Measurements from ENCODE around the gene RNF130. TPM values are rescaled to one million over a fixed set of nuclear protein-coding genes. Genes with fewer than 3 reads are reported as not detected.

RNF130 gene
- total and polyA plus RNA-seq, 2 donors (not counting 1 experiment from before 2014, with no cell fraction given) = 14.7 to 32.4 TPM

DNA sequence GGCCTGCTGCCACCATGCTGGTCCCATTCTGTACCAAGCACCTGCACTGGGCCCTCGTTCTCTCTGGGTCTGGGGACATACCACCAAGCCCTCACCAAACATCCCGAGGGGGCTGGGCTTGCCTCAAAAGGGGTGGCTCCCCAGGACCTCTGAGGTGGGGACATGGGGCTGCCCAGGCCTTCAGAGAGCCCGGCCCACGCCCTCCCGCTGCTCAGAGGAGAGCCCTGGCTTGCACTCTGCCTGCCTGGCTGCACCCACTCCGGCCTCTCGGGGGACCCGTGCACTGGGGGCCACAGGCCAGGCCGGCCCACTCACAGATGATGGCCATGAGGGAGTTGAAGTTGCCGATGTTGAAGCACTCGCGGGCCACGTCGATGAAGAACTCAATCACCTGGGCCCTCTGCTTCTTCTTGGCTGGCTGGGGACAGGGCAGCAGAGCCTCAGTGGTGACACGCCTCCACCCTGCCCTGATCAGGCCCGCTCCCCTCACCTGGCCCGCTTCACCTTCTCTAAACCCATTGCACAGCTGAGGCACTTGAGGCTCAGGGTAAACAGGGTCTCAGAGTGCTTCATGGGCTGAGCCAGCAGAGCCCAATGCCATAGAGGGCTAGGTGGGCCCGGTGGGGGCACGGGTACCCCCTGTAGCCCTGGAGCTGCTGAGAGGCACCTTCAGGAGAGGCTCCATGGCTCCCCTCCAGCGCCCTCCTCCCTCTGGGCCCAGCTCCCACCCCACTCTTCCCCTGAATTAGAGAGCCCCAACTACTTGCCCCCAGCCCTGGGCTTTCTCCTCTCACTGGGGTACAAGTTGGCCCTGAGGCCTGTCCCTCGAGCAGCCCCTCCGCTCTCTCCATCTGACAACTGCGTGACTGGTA, 47.7 kb upstream of the RNF130 start:
- Histone ChIP-seq H3K27ac (ENCODE audit: insufficient read depth, low read length) (no peak overlapping the region), H3K9me3 (ENCODE audit: control insufficient read depth, insufficient read depth, low read depth, low read length) (no peaks in the 10 kb centered on the region), H3K4me3 (replicated peaks in 1 of 4; ENCODE audit: control extremely low read depth in 1 of 4, insufficient read depth in 1 of 4, low read depth in 3 of 4, low read length in 4 of 4) (no peak overlapping the region), H3K9ac (ENCODE audit: insufficient read depth, low read length) (no peak overlapping the region), H4K20me1 (ENCODE audit: control insufficient read depth, extremely low read depth, insufficient read depth, low read length) (no peaks in the 10 kb centered on the region), H3K27me3 (ENCODE audit: control insufficient read depth, insufficient read depth, low read length) (no peaks in the 10 kb centered on the region), H3K36me3 (ENCODE audit: control insufficient read depth, insufficient read depth, low read length) (no peaks in the 10 kb centered on the region), H3K4me1 (ENCODE audit: control insufficient read depth, extremely low read depth, insufficient read depth, low read length) (no peaks in the 10 kb centered on the region), H3K79me2 (ENCODE audit: control insufficient read depth, insufficient read depth, low read length) (no peaks in the 10 kb centered on the region), H3K4me2 (ENCODE audit: extremely low read depth, insufficient read depth, low read length) (no peak overlapping the region), H2AFZ (ENCODE audit: low read length) (no peak overlapping the region)
- no peak for DNase-seq (ENCODE audit: low read depth in 2 of 2)
- TF ChIP-seq, protein P1, sequence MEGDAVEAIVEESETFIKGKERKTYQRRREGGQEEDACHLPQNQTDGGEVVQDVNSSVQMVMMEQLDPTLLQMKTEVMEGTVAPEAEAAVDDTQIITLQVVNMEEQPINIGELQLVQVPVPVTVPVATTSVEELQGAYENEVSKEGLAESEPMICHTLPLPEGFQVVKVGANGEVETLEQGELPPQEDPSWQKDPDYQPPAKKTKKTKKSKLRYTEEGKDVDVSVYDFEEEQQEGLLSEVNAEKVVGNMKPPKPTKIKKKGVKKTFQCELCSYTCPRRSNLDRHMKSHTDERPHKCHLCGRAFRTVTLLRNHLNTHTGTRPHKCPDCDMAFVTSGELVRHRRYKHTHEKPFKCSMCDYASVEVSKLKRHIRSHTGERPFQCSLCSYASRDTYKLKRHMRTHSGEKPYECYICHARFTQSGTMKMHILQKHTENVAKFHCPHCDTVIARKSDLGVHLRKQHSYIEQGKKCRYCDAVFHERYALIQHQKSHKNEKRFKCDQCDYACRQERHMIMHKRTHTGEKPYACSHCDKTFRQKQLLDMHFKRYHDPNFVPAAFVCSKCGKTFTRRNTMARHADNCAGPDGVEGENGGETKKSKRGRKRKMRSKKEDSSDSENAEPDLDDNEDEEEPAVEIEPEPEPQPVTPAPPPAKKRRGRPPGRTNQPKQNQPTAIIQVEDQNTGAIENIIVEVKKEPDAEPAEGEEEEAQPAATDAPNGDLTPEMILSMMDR (conservative IDR thresholded peaks at IDR 0.05 in 1 of 2, IDR thresholded peaks at IDR 0.05 in 1 of 2; ENCODE audit: low read depth in 1 of 2, low read length in 2 of 2) = no peak
- no peak for TF ChIP-seq EZH2 (IDR thresholded peaks at IDR 0.05; ENCODE audit: low read length, missing control alignments)

DNA sequence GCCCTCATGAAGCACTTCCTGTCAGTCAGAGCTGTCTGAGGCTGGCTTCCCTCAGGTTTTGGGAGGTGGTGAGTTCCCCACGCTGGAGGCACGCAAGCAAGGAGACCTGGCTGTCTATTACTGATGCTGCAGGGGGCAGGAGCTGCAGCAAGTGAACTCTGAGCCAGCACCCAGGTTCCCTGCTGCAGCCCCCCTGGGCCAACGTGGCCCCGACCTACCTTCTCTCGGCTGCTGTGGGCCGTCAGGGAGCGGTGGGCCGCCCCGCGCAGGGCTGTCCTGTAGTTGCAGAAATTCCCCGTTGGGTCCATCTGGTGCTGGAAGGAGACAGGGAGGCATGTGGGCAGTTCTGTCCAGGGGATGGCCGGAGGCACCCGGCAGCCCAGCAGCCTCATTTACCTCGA, 46.8 kb upstream of the RNF130 start:
- no peaks in the 10 kb centered on the region for H3K79me2 ChIP-seq (ENCODE audit: control insufficient read depth, insufficient read depth, low read length)
- H3K27me3 ChIP-seq (ENCODE audit: control insufficient read depth, insufficient read depth, low read length) = no peaks in the 10 kb centered on the region
- H3K36me3 ChIP-seq (ENCODE audit: control insufficient read depth, insufficient read depth, low read length) = no peaks in the 10 kb centered on the region
- TF ChIP-seq EZH2 (IDR thresholded peaks at IDR 0.05; ENCODE audit: low read length, missing control alignments) = no peak
- TF ChIP-seq, protein P1 (conservative IDR thresholded peaks at IDR 0.05 in 1 of 2, IDR thresholded peaks at IDR 0.05 in 1 of 2; ENCODE audit: low read depth in 1 of 2, low read length in 2 of 2) = no peak
- H4K20me1 ChIP-seq (ENCODE audit: control insufficient read depth, extremely low read depth, insufficient read depth, low read length) = no peaks in the 10 kb centered on the region
- H3K4me2 ChIP-seq (ENCODE audit: extremely low read depth, insufficient read depth, low read length) = no peak overlapping the region
- H3K27ac ChIP-seq (ENCODE audit: insufficient read depth, low read length) = no peak overlapping the region
- no peaks in the 10 kb centered on the region for H3K9me3 ChIP-seq (ENCODE audit: control insufficient read depth, insufficient read depth, low read depth, low read length)
- no peak overlapping the region for H3K4me3 ChIP-seq (replicated peaks in 1 of 4; ENCODE audit: control extremely low read depth in 1 of 4, insufficient read depth in 1 of 4, low read depth in 3 of 4, low read length in 4 of 4)
- H2AFZ ChIP-seq (ENCODE audit: low read length) = no peak overlapping the region
- H3K9ac ChIP-seq (ENCODE audit: insufficient read depth, low read length) = no peak overlapping the region
- no peaks in the 10 kb centered on the region for H3K4me1 ChIP-seq (ENCODE audit: control insufficient read depth, extremely low read depth, insufficient read depth, low read length)
- DNase-seq (ENCODE audit: low read depth in 2 of 2) = no peak

DNA sequence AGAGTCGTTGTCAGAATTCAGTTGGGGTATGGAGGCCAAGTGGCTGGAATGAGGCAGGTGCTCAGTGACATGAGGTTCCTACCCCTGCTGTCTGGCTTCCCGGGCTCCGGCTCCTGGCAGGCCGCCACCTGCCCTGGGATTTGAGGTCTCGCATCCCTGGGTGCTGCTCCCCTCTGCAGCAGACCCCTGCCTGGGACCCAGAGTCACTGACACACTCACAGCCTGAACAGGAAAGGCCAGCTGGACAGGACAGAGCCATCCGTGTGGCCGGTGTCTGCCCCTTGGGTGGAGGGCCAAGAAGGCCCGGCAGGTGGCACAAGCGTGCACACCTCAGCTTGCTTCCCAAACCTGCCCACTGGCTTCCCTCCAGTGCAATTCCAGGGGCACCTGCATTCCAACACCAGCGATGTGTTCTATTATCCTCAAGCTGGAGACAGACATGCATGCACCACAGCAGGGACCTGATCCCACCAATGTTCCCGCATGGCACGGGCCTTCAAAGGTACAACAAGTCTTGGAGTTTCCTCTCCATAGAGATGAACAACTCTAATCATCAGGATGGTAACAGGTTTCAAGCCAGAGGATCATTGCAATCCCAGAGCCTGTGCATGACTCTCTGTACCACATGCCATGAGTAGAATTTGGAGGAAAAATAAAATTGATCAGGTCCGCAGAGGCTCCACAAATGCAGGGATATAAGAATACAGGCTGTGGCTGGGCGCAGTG, 45.6 kb upstream of the RNF130 start:
- H2AFZ ChIP-seq (ENCODE audit: low read length) = no peak overlapping the region
- H4K20me1 ChIP-seq (ENCODE audit: control insufficient read depth, extremely low read depth, insufficient read depth, low read length) = no peaks in the 10 kb centered on the region
- TF ChIP-seq, protein P1 (conservative IDR thresholded peaks at IDR 0.05 in 1 of 2, IDR thresholded peaks at IDR 0.05 in 1 of 2; ENCODE audit: low read depth in 1 of 2, low read length in 2 of 2) = no peak
- TF ChIP-seq EZH2 (IDR thresholded peaks at IDR 0.05; ENCODE audit: low read length, missing control alignments) = no peak
- H3K4me2 ChIP-seq (ENCODE audit: extremely low read depth, insufficient read depth, low read length) = no peak overlapping the region
- H3K79me2 ChIP-seq (ENCODE audit: control insufficient read depth, insufficient read depth, low read length) = no peaks in the 10 kb centered on the region
- no peak overlapping the region for H3K27ac ChIP-seq (ENCODE audit: insufficient read depth, low read length)
- no peak overlapping the region for H3K9ac ChIP-seq (ENCODE audit: insufficient read depth, low read length)
- no peaks in the 10 kb centered on the region for H3K36me3 ChIP-seq (ENCODE audit: control insufficient read depth, insufficient read depth, low read length)
- H3K27me3 ChIP-seq (ENCODE audit: control insufficient read depth, insufficient read depth, low read length) = no peaks in the 10 kb centered on the region
- no peak overlapping the region for H3K4me3 ChIP-seq (replicated peaks in 1 of 4; ENCODE audit: control extremely low read depth in 1 of 4, insufficient read depth in 1 of 4, low read depth in 3 of 4, low read length in 4 of 4)
- H3K9me3 ChIP-seq (ENCODE audit: control insufficient read depth, insufficient read depth, low read depth, low read length) = no peaks in the 10 kb centered on the region
- DNase-seq (ENCODE audit: low read depth in 2 of 2) = no peak
- no peaks in the 10 kb centered on the region for H3K4me1 ChIP-seq (ENCODE audit: control insufficient read depth, extremely low read depth, insufficient read depth, low read length)

Data from fibroblast of lung (primary cell).